ENCODE measurements around the gene OR4L1.

DNA sequence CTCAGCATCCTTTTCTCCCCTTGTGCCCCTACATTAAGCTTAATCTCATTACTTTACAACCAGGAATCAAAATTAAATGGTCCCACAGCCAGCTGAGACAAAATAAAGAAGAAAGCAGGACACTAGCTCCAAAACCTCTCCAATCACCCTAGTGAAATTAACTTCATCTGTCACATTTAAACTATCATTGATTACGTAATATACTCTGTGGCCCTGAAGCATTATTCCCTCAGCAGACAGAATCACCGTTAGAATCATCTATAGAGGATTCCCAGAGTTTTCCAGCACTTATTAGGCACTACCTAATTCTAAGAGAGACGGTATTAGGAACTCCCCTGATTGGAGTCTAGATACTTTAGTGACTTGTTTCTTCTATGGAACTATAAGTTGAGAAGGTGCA, 50.6 kb downstream of the OR4L1 start, which contains the start of gene OR4K17:
- TF ChIP-seq CTCF (IDR thresholded peaks at IDR 0.05): no peak
- no peak for TF ChIP-seq POLR2A (IDR thresholded peaks at IDR 0.05)

All from breast epithelium (tissue), 3 donors.